Globus pallidus (tissue), 1 donor: ENCODE measurements around the gene SULT1A2.
"Not testable (repeated sequence)": the region's sequence is repeated elsewhere in the genome, so short reads cannot be mapped to it uniquely, and the experiment has no call there.

Source experiments
- DNase-seq: peaks from one replicate; pipeline ENCODE4 v3.0.0-alpha.2; 2015; ENCODE audit warnings: low spot score

SULT1A2 gene

GRCh38 chr16:28591355-28591754 lies 5.5 kb downstream of the SULT1A2 start:
- DNase-seq, result no peak

DNA sequence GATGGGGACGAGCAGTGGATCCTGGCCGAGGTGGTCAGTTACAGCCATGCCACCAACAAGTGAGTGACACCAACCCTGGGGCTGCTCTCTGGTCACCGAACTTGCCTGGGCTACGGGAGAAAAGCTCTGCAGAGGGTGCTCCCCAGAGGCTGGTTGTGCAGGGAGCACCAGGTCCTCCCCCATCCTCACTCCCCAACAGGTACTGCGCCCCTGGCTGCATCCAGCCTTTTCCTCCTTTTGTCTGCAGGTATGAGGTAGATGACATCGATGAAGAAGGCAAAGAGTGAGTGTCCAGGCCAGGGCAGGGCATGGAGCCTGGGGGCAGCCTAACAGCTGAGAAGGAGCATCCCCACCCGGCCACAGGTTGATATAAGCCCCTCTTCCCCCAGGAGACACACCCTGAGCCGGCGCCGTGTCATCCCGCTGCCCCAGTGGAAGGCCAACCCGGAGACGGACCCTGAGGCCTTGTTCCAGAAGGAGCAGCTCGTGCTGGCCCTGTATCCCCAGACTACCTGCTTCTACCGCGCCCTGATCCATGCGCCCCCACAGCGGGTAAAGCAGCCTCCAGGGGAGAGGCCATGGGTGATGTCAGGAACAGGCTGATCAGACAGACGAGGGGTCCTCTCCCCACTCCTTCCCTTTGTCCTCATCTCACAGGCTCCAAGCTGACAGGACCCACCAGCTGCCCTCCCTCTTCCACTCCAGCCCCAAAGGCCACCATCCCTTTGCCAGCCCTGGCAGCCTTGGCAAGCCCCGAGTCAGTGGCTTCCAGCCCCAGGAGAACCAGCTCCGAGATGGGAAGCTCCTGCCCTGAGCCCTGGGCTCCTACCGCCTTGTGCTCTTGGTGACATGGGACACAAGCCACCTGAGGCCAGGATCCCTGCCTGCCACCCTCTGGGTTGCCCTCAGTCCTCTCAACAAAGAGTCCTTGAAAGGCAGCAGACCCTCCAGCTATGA lies 6.2 kb downstream of the SULT1A2 start:
- DNase-seq, result no peak

GRCh38 chr16:28589930-28590329 lies 6.9 kb downstream of the SULT1A2 start:
- no peak for DNase-seq

- DNase-seq, result no peak
Observed at GRCh38 chr16:28589069-28589468, 7.8 kb downstream of the SULT1A2 start.

GRCh38 chr16:28587386-28587785 lies 9.5 kb downstream of the SULT1A2 start:
- no peak for DNase-seq

- no peak for DNase-seq
Observed at GRCh38 chr16:28586466-28586865, 10.4 kb downstream of the SULT1A2 start.

- no peak for DNase-seq
Observed at GRCh38 chr16:28585674-28586073, 11.2 kb downstream of the SULT1A2 start.

GRCh38 chr16:28580726-28581315 lies 16.0 kb downstream of the SULT1A2 start:
- no peak for DNase-seq

GRCh38 chr16:28575446-28576109 lies 21.3 kb downstream of the SULT1A2 start:
- DNase-seq, result no peak

GRCh38 chr16:28574925-28575324 lies 21.9 kb downstream of the SULT1A2 start:
- no peak for DNase-seq

DNA sequence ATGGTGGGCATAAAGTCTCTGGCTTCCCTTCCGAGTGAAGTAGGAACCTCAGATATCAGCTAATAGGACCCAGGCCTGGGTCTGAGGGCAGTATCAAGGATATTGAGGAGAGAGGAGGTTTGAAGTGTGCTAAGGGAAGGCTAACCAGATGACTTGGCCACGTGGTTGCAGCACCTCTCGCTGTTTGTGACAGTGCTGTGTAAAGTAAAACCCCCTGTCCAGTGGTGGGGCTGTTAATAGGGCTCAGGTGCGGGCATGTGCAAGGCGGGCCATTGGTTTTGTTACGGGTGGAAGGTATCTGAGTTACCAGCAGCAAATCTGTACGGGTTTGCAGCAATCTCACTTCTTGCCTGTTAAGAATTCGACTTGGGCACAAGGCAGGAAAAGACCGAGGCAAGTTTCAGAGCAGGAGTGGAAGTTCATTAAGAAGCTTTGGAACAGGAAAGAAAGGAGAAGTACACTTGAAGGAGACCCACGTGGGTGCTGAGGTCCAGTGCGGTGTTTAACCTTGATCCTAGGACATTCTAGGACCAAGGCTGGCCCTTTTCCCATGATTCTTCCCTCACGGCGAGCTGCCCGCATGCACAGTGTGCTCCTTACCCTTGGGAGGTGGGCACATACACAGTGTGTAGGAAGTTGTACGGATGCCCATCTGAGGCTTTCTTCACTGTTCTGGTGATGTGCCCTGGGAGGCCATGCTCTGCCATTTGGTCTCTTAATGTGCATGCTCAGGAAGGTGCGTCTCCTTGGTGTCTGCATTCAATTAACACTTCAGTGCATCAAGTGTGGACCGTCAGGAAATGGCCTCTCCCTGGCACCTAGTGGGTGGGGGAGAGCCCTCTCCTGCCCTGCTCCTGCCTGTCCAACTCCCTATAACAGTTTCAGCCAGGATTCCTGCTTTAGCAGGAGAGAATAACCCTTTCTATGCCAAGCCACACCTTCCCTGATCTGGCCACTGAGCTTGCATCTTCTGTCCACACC lies 22.8 kb downstream of the SULT1A2 start:
- no peak for DNase-seq

DNA sequence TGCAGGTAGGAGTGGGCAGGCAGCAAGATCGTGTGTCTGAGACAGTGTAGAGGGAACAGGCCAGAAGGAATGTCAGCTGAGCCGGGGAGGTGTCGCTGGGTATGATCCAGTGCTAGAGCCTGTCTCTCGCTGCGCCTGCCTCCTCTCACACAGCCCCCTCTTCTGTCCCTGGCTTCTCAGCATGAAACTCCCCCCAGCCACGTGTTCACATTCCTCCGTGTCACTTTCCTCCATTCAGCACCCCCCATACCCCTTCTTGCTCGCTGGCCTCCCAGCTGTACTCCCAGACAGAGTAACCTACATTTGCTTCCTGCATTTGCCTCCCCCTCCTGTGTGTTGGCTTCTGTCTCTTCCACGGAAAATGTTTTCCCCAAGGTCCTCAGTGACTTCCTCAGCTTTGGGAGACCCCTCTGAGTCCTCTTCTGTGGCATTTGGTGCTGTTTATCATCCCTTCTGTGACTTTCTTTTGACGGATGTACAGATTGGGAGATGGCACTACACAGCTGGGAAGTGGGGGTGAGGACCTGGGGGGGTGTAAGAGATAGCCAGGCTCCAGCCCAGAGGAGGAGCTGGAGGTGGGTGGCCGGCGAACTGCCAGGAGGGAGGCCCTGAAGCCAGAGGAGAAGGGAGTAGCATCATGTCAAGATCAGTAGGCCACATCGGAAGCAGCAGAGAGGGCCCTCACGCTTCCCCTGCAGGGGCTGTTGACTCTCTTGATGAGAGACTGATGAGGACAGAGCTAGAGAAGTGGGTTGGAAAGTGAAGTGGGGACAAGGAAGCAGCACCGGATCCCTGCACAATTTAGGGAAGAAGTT lies 23.9 kb downstream of the SULT1A2 start:
- no peak for DNase-seq

DNA sequence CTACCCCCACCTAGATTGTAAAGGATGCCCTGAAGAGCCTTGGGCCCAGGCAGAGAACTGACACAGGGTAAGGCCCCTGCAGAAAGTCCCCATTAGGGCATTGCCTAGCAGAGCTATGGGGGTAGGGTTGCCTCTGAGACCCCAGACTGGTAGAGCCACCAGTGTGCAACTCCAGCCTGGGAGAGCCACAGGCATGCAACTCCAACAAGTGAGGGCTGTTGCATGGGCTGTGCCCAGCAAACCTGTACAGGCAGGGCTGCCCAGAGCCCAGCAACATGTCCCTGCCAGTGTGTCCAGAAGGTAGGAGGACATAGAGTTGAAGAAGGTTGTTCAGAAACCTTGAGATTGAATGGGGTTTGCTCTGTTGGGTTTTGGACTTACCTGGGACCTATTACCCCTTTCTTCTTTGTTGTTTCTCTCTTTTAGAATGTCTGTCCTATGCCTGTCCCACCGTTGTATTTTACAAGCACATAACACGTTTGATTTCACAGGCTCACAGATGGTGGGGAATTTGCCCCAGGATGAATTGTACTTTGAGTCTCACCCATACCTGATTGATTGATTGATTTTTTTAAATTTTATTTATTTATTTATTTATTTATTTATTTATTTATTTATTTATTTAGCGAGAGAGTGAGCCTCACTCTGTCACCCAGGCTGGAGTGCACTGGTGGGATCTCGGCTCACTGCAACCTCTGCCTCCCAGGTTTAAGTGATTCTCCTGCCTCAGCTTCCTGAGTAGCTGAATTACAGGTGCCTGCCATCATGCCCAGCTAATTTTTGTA lies 26.7 kb downstream of the SULT1A2 start:
- DNase-seq, result no peak

GRCh38 chr16:28569021-28569420 lies 27.8 kb downstream of the SULT1A2 start:
- no peak for DNase-seq

DNA sequence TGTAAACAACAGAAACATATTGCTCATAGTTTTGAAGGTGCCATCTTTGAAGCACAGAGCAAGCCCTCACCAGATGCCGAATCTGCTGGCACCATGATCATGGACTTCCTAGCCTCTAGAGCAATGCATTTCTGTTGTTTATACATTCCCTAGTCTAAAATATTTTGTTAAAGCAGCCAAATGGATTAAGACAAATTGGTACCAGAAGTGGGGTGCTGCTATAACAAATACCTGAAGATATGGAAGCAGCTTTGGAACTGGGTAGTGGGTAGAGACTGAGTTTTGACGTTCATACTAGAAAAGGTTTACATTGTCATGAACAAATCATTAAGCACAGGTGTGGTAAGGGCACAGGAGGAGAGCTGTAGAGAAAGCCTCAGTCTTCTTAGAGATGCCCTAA lies 29.6 kb downstream of the SULT1A2 start:
- DNase-seq, result no peak

GRCh38 chr16:28566233-28566925 lies 30.5 kb downstream of the SULT1A2 start:
- not testable (repeated sequence) for DNase-seq

- no peak for DNase-seq
Observed at GRCh38 chr16:28563218-28563617, 33.6 kb downstream of the SULT1A2 start.

DNA sequence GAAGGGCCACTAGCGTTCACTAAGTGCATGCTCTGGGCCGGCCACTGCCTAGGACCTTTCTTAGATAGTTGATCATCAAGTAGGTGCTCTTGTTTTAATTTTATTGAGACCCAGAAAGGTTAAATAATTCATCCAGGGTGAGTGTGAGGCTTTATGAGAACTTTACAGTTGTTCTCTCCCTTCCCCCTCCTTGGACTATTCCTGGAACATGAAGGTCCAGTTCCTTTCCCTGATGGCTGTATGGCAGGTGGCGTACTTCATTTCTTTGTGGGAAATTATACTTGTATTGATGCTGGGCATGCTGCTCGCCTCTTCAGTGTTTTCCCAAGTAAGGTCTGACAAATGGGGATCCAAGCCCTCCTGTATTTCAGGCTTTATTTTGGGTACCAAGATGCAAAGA lies 34.7 kb downstream of the SULT1A2 start:
- DNase-seq, result no peak

GRCh38 chr16:28561557-28562187 lies 35.2 kb downstream of the SULT1A2 start:
- DNase-seq, result no peak
